Hindlimb muscle (tissue), 1 donor: Measurements from ENCODE around the gene PAFAH2. TPM values are rescaled to one million over a fixed set of nuclear protein-coding genes. Genes with fewer than 3 reads are reported as not detected.
"Not testable (repeated sequence)": the region's sequence is repeated elsewhere in the genome, so short reads cannot be mapped to it uniquely, and the experiment has no call there.

Experiments used
- DNase-seq: peaks from one replicate; pipeline ENCODE4 v3.0.0-alpha.2; 2013
- polyA plus RNA-seq: library from polyadenylated mRNA; unstranded; fragments of 120-200 nt; gene quantifications from one replicate; pipeline ENCODE4 v1.2.1, GENCODE V29; 2013; ENCODE audit not compliant: insufficient read length

The PAFAH2 gene
- polyA plus RNA-seq, 1 donor, result 87.9 TPM

GRCh38 chr1:25979210-25979609 is 18.7 kb downstream of the PAFAH2 start:
- DNase-seq, result no peak

GRCh38 chr1:25978403-25978802 is 19.5 kb downstream of the PAFAH2 start:
- DNase-seq, result no peak

GRCh38 chr1:25977801-25978200 is 20.1 kb downstream of the PAFAH2 start:
- no peak for DNase-seq

- no peak for DNase-seq
Observed at GRCh38 chr1:25973610-25974321, 24.1 kb downstream of the PAFAH2 start.

GRCh38 chr1:25971811-25972180 is 26.1 kb downstream of the PAFAH2 start:
- no peak for DNase-seq

- no peak for DNase-seq
Observed at GRCh38 chr1:25971066-25971810, 26.6 kb downstream of the PAFAH2 start.

- DNase-seq, result no peak
Observed at GRCh38 chr1:25967308-25967707, 30.6 kb downstream of the PAFAH2 start.

GRCh38 chr1:25959611-25960010 is 38.3 kb downstream of the PAFAH2 start:
- peak; percentile 67 for DNase-seq

GRCh38 chr1:25958465-25958864 is 39.4 kb downstream of the PAFAH2 start:
- DNase-seq, result no peak

- no peak for DNase-seq
Observed at GRCh38 chr1:25955553-25955952, 42.3 kb downstream of the PAFAH2 start.

- DNase-seq, result no peak
Observed at GRCh38 chr1:25954282-25954938, 43.5 kb downstream of the PAFAH2 start.

- DNase-seq, result peak; percentile 93
Observed at GRCh38 chr1:25952841-25953401, 44.9 kb downstream of the PAFAH2 start.

- DNase-seq, result no peak
Observed at GRCh38 chr1:25948641-25949040, 49.2 kb downstream of the PAFAH2 start.

GRCh38 chr1:25947027-25947426 is 50.8 kb downstream of the PAFAH2 start:
- DNase-seq, result no peak

- DNase-seq, result no peak
Observed at GRCh38 chr1:25945761-25946160, 52.1 kb downstream of the PAFAH2 start.

GRCh38 chr1:25944986-25945385 is 52.9 kb downstream of the PAFAH2 start:
- DNase-seq, result no peak

GRCh38 chr1:25943511-25943910 is 54.4 kb downstream of the PAFAH2 start:
- not testable (repeated sequence) for DNase-seq

GRCh38 chr1:25936947-25937346 is 60.9 kb downstream of the PAFAH2 start:
- DNase-seq, result no peak

- DNase-seq, result no peak
Observed at GRCh38 chr1:25933479-25934365, 64.1 kb downstream of the PAFAH2 start.

- DNase-seq, result not testable (repeated sequence)
Observed at GRCh38 chr1:25932811-25933400, 65.0 kb downstream of the PAFAH2 start.

GRCh38 chr1:25932321-25932720 is 65.5 kb downstream of the PAFAH2 start:
- no peak for DNase-seq

GRCh38 chr1:25929016-25929415 is 68.8 kb downstream of the PAFAH2 start:
- DNase-seq, result no peak
